ENCODE results near the gene DCAF16.

The DCAF16 gene

GRCh38 chr4:17770845-17771244 is 39.7 kb downstream of the DCAF16 start:
- H3K27ac ChIP-seq, result no peak overlapping the region
- TF ChIP-seq CTCF (conservative IDR thresholded peaks at IDR 0.05), result no peak

GRCh38 chr4:17769406-17770174 is 41.0 kb downstream of the DCAF16 start:
- TF ChIP-seq CTCF (conservative IDR thresholded peaks at IDR 0.05), result no peak
- H3K27ac ChIP-seq, result no peak overlapping the region

GRCh38 chr4:17766826-17767458 is 43.6 kb downstream of the DCAF16 start:
- TF ChIP-seq CTCF (conservative IDR thresholded peaks at IDR 0.05), result no peak
- H3K27ac ChIP-seq, result no peak overlapping the region

GRCh38 chr4:17765514-17766286 is 44.9 kb downstream of the DCAF16 start:
- H3K27ac ChIP-seq, result no peak overlapping the region
- TF ChIP-seq CTCF (conservative IDR thresholded peaks at IDR 0.05), result no peak

GRCh38 chr4:17763931-17764330 is 46.6 kb downstream of the DCAF16 start:
- TF ChIP-seq CTCF (conservative IDR thresholded peaks at IDR 0.05), result no peak

GRCh38 chr4:17763416-17763815 is 47.1 kb downstream of the DCAF16 start:
- H3K27ac ChIP-seq, result no peak overlapping the region
- no peak for TF ChIP-seq CTCF (conservative IDR thresholded peaks at IDR 0.05)

More at GRCh38 chr4:17763931-17764330, 46.6 kb downstream of the DCAF16 start:
- no peak overlapping the region for H3K27ac ChIP-seq

- no peak; the same call in 1 of the 2 replicates for TF ChIP-seq CTCF (conservative IDR thresholded peaks at IDR 0.05)
- no peak overlapping the region for H3K27ac ChIP-seq
Measured at GRCh38 chr4:17762726-17763125, 47.8 kb downstream of the DCAF16 start.

All from VCaP (cell line).